TTC549 (cell line): ENCODE measurements around the gene TIMM10.

ENCODE experiments used
- FAIRE-seq: peaks from 2 replicates; lab custom pipeline; 2012; peaks lifted over from hg19 to GRCh38; lab: Jason Lieb, UNC

Gene TIMM10

GRCh38 chr11:57502376-57502775 lies 28.2 kb downstream of the TIMM10 start:
- FAIRE-seq = no peak

DNA sequence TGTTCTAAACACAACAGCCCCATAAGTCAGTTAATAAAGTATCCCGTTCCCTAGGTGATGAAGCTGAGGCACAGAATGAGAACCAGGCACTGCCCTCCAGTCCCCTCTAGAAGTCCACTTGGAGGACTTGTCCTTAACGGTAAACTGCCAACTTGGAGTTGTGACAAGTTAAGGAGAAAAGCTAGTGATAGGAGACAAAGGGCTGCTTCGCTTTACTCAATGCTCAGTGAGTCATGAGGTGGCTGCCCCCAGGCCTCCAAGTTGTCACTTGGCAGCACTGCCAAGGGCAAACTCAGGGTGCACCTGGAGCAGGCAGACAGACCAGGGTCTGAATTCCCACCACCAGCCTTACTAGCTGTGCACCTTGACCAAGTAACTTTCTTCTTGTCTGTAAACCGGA lies 28.6 kb downstream of the TIMM10 start:
- FAIRE-seq = no peak

DNA sequence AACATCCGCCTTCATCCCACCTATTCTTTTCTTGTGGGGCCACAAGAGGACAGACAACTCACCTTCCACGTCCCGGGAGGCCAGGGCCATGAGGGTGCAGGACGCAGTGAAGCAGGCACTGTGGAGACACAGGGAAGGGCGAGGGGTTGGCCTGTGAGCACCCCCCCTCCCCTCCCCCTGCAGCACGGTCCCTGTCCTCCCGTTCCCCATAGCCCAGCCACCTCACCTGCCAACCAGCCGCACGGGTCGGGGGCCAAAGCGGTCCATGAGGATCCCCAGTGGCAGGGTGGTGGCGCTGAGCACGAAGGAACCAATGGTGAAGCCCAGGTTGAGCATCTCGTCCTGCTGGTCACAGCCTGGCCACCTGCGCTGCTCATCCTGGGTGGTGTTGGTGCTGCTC lies 29.6 kb downstream of the TIMM10 start:
- FAIRE-seq = no peak

DNA sequence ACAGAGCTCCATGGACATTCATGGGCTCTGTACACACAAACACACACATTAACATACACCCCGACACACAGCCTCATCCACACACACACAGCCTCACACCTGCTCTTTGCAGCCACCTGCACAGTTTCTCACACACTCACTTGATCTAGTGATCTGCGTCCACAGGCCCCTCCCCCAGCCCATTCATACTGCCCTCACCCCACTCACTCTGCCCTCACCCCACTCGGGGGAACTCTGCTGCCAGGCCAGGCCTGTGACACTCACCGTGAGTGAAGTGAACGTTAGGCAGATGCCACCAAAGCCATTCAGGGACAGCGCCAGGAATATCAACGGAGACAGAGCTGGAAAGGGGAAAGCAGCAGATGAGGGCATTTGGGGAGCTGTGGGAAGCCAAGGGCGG lies 30.0 kb downstream of the TIMM10 start:
- FAIRE-seq = no peak

DNA sequence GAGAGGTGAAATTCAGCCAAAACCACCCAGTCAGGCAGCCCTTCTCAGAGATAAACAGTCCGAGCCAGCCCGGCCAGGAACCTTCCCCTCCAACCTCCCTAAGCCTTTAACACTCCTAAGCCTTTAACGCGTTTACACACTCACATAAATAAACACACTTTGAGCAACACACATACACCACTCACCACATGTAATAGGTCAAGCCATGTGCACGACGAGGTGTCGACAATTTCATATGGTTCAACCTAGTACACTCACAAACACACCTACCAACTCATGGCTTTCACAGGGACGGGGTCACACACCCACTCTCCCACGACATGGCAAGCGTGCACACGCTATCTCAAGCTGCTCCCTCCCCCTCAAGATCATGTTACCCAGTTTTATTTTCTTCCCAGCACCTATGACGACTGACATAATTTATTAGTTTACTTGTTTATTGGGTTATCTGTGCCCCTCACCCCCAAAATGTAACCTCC lies 30.5 kb downstream of the TIMM10 start:
- FAIRE-seq = no peak

- FAIRE-seq = no peak
These were observed 31.1 kb downstream of the TIMM10 start for GRCh38 chr11:57499413-57499982.

- FAIRE-seq = no peak
These were observed 32.0 kb downstream of the TIMM10 start for GRCh38 chr11:57498540-57498939.

DNA sequence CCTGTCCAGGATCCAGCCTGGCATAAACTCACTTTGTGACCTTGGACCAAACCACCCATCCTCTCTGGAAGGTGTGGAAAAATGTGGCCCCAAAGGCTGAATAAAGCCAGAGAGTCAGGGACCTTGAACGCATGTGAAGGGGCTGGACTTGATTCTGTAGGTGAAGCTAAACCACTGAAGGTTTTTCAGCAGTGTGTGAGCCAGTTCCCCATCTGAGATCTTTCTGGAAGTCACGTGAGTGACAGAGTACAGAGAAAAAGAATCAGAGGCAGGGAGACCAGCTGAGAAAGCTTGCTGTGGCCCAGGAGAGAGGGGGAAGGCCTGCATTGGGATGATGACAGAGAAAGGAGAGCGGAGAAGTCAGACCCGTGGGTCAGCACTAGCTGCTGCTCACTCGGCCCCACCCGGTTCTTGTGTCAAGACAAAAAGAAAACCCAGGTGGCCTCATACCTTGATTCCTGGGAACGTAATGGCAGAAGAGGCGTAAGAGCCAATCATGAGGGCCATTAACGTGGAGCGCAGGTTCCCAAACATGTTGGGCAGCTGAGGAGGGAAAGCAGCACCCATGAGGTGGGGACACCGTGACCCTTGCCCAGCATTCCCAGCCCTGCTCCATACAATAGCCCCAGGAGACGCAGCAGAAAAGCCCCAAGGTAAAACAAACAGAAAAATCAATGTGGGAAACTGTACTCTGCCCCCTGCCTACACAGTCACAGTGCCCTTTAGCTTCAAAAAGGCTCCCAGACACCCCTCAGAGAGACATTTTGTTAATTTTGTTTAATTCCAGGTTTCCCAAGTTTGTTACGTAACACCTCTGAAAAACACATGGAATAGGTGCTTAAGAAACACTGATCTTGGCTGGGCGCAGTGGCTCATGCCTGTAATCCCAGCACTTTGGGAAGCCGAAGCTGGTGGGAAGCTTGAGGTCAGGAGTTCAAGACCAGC lies 33.0 kb downstream of the TIMM10 start:
- no peak for FAIRE-seq

- no peak for FAIRE-seq
These were observed 34.3 kb downstream of the TIMM10 start for GRCh38 chr11:57496109-57496820.

DNA sequence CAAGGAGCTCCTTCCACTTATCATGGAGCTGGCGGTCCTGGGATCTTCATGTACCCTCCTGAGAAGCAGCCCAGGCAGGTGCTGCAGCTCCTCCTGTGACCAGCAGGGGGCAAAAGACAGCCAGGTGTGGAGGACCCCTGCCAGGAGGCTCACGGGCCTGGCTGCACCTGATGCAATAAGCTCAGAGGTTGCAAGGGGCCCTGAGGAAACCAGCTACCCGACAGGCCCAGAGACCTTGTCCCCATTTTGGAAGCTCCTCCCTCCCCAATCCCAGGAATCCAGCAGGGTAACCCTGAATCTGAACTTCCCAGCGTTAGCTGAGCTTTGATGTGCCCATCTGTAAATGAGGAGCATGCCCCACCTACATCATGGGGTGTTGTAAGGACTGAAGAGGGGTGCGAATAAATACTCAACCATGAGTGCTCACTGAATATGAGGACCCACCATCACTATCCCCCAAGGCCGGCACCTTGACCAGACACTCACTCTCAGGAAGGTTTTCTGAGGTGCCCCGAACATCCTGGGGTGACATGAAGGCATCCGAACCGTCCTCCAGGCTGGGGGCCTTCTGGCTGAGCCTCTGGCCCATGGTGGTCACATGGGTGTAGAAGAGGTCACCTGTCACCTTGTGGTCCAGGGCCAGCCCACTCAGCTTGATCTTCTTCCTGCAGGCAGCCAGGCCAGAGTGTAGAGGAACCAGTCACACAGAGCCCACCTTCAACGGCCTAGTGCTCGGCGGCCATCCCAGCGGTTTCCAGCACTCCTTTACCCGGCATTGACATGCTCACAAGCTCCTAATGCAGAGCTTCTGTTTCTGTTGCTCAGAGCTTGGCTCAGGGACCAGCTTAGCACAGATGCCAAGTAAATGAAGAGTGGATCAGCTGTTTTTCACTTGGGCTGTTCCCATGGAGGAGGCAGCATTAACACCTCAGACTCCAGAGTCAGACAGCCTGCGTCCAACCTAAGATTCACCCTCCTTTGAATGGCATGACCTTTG lies 36.7 kb downstream of the TIMM10 start:
- no peak for FAIRE-seq

- FAIRE-seq = no peak
These were observed 39.0 kb downstream of the TIMM10 start for GRCh38 chr11:57491371-57492061.

DNA sequence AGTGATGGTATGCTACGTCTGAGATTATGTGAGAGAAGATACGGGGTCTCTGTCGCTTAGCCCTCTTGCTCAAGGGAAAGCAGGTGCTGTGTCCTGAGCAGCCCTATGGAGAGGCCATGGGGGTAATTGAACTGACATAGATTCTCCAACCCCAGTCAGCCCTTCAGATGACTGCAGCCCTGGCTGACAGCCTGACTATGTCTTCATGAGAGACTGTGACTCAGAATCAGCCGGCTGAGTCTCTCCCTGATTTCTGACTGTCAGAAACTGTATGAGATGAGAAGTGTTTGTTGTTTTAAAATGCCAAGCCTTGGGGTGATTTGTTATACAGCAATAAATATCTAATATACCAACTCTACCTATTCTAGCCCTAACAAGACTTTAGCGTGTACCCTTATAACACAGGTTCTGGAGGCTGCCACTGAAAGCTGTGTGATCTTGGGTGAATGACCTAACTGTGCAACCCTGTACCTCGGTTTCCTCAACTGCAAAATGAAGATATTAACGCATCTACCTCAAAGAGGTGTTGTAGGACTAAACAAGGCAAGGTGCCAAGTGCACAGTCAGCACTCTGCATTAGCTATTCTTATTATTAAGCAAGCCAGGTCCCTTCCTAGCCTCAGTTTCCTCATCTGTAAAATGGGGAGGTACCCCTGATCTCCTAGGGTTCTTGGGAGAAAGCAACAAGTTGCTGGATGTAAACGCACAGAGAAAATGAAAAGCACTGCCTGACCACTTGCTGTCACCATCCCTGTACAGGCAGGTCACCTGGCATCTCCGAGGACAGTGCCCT lies 39.9 kb downstream of the TIMM10 start:
- FAIRE-seq = no peak

GRCh38 chr11:57487920-57488659 lies 42.5 kb downstream of the TIMM10 start:
- no peak for FAIRE-seq

GRCh38 chr11:57487021-57487778 lies 43.4 kb downstream of the TIMM10 start:
- FAIRE-seq = no peak

DNA sequence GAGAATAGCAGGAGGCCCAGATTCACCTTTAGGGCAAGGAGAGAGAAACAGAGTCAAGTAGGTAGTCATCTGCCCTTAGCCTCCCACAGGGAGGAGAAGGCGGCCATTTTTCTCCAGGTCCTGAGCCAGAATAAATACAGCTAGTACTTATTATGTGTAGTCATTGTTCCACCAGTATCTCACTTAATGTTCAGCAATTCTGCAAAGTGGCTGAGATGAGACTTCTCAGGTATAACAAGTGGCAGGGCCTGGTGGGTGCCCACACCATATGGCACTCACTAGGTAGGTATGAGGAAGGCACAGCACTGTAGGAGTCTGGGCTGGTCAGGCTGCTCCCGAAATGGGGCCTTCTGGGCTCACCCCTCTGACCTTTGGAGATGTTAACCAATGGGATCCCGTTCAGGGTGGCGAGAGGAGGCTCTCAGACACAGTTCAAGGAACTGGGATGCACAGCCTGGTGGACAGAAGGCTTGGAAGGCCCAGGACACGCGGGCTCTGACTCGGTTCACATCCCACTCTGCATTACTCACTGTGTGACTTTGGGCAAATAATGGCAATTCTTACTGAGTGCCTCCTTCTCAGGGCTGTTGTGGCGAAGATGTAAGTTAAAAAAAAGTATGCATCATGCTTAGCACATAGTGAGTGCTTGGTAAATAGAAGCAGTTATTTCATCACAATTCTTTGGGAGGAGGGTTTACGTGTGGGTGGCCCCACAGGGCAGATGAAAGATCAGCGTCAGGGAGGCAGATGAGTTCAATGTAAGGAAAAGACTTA lies 45.1 kb downstream of the TIMM10 start:
- no peak for FAIRE-seq

- no peak for FAIRE-seq
These were observed 46.3 kb downstream of the TIMM10 start for GRCh38 chr11:57484141-57484710.

DNA sequence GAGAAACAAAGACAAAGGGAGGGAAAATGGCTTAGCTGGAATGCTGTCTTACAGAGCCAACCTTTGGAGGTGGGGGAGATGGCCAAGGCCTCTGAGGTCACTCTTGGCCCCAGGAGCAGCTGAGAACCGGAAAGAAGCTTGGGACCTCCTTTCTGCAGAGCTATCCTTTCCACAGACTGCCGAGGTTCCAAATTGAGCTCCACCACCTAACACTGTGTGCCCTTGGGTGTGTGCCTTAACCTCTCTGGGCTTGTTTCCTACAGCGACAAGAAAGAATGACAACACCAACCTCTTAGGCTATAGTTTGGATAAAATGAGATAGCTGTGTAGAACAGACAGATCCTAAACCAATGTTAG lies 47.0 kb downstream of the TIMM10 start:
- no peak for FAIRE-seq
